Panc1 (cell line): Measurements from ENCODE around the gene WNT5A.

Experiments used
- CTCF ChIP-seq: fragments of 450-650 bp; IDR thresholded peaks from 2 replicates; pipeline ENCODE4 v1.5.1; 2017; ENCODE audit warnings: mild to moderate bottlenecking
- POLR2AphosphoS5 ChIP-seq: IDR thresholded peaks from 2 replicates; pipeline ENCODE4 v1.6.1; 2012; ENCODE audit warnings: mild to moderate bottlenecking, low read depth, low read length, moderate library complexity
- REST ChIP-seq, 2 experiments: IDR thresholded peaks; 2 replicates each; pipeline ENCODE4 v1.6.1; 2011 to 2012; ENCODE audit warnings: low read depth in 2 of 2, control low read depth in 1 of 2, low read length in 1 of 2, mild to moderate bottlenecking in 1 of 2, moderate library complexity in 1 of 2; ENCODE audit not compliant: insufficient read depth in 1 of 2
- SIN3A ChIP-seq: IDR thresholded peaks from 2 replicates; pipeline ENCODE4 v1.6.1; 2012; ENCODE audit warnings: low read depth, mild to moderate bottlenecking, low read length, moderate library complexity, borderline replicate concordance; ENCODE audit not compliant: insufficient read depth

GRCh38 chr3:55471084-55471483 lies 16.0 kb downstream of the WNT5A start:
- TF ChIP-seq POLR2AphosphoS5 (no peak), CTCF (no peak), SIN3A (no peak), REST (IDR thresholded peaks at IDR 0.05; ENCODE audit: insufficient read depth in 1 of 2, low read depth in 2 of 2, low read length in 1 of 2) (no peak)
